HG03558 (cell line): Measurements from ENCODE around the gene CCT3.
"Not testable (repeated sequence)": the region's sequence is repeated elsewhere in the genome, so short reads cannot be mapped to it uniquely, and the experiment has no call there.

ENCODE experiments used
- ATAC-seq: cut with Tn5 transposase; IDR thresholded peaks from one replicate; pipeline ENCODE4 v1.9.1; 2021; ENCODE audit warnings: moderate number of reproducible peaks; ENCODE audit not compliant: unreplicated experiment; ENCODE audit errors: extremely low read depth

Gene CCT3

DNA sequence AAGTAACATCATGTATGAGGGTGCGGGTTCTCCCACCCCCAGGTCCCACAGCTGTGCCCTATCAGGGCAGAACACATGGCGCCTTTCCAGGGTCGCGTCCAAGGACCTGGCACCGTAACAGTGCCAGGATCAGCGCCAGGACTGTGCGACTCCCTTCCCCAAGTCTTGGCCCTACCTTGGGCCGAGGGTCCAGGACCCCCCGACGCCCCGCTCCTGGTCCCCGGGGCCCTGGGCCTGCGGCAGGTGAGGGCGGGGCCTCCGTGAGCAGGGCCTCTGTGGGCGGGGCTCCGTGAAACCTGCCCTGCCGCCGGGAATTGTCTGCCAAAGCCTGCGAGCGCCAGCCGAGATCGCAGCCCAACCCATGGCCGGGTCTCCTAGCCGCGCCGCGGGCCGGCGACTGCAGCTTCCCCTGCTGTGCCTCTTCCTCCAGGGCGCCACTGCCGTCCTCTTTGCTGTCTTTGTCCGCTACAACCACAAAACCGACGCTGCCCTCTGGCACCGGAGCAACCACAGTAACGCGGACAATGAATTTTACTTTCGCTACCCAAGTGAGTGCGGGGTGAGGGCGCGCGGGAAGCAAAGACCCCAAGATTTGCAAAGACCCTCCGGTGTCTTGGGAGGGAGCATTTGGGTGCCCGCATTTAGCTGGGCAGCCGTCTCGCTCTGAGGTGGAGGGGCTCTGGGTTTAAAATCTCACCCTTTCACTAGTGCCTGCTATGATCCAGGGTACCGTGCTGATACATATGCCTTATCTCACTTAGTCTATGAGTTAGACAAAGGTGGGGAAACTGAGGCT, 31.0 kb upstream of the CCT3 start, which contains the start of gene RHBG:
Gene RHBG, plus strand, starts transcription at position 323 of the 796 bp plus-strand sequence. Its CDS starts 39 bp downstream, at position 362.
- ATAC-seq, result no peak

DNA sequence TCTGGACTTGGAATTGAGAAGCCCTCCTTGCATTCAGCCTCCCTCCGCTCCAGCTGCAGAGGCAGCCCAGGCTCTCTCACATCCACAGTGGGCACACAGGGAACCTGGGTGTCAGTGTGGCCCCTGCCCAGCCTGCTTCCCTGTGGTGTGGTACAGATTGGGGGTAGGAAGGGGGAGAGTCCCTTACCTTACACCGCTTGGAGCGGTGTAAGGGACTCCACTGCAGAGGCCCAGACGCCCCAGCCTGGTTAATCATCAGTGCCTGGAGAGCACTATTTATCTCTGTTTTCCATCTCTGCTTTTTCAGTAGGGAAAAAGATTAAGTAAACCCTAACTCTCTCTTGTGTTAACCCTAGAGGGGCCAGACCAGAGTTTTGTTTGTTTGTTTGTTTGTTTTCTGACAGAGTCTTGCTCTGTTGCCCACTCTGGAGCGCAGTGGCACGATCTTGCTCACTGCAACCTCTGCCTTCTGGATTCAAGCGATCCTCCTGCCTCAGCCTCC, 30.1 kb upstream of the CCT3 start:
- ATAC-seq, result no peak

DNA sequence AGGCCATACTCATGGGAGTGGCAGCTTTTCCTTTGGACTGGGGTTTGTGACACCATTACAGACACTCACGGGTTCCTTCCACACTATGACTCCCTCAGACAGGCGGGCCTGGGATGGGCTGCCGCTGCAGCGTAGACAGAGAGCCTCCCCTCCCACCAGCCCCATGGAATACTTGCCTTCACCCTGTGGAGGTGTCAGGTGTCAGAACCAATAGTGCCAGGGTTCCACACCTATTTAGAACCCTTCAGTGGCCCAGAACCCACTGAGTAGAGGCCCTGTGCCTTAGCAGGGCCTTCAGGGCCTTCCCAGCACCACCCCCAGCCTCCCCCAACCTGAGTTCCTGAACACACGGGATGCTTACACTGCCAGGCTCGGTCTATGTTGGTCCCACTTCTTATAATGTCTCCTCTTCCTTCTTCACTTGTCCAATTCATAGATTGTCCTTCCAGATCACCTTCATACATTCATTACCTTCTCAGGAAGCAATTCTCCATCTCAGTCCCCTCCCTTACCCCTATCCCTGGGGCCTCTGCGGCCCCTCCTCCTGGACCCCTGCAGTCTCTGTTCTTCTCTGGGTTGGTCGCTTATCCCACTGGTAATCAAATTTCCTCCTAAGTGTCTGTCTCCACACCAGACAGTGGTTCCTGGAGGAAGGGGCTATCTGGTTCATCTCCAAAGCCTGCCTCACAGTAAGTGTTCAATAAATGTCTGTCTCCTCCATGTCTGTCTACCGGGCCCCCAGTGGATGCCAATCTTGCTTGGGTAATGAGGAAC, 29.5 kb upstream of the CCT3 start:
- no peak for ATAC-seq

DNA sequence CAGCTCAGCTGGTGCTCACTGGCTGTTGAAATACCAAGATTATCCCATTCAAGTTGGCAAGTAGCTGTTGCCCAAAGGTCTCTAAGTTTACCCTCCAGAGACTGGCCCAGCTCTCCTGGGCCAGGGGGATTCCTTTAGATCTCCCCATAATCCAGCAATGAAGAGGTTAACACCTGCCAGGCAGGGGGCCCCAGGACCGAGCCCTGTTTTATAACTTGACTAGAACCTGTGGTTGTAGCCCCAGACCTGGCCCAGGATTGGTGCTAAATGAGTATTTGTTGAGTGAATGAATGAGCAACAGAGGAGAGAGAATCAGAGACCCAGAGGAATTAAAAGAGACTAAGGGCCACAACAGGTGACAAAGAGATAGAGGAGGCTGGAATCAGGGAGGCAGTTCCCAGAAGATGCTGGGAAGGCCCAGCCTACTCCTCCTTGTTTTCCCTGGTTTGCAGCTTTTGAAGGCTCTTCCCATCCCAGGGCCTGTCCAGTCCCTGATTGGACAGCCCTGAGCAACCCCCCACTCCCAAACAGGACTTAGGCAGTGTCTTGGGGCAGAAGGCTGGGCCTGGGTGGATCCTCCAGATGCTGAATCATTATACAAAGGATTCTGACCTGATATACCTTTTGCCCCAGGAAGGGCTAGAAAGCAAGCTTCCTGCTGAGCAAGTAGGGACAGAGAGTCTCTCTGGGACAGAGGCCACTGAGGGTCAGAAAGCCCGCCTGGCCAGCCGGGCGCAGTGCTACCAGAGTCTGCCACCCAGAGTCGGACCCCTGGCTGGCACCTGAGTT, 28.5 kb upstream of the CCT3 start:
- no peak for ATAC-seq

DNA sequence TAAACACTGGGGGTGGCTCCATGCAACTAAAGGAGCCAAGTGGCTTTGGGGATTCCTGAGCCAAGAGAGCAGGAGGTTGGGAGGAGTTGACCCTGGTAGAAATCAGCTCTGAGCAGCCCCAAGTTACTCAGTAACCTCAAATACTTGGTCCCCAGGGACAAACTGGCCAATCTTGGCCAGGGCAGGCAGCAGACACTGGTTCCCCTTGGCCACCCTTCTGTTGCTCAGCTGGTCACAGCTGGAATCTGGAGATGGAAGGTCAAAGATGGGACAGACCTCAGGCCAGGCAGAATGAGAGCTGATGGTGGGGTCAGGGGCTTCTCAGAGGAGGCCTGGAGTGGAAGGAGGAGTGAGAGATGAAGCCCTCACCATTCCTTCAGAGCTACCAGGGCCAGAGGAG, 27.7 kb upstream of the CCT3 start:
- no peak for ATAC-seq

DNA sequence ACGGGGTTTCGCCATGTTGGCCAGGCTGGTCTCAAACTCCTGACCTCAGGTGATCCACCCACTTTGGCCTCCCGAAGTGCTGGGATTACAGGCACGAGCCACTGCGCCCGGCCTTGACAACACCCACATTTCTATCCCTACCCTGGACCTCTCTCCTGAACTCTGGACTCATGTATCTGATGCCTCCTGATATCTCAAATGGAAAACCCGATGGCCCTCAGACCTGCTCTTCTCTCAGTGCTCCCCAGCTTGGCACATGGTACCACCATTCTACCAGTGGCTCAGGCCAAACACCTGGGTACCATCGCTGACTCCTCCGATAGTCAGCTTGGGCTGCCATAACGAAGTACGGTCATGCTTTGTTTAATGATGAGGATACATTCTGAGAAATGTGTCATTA, 22.4 kb upstream of the CCT3 start:
- ATAC-seq, result no peak

DNA sequence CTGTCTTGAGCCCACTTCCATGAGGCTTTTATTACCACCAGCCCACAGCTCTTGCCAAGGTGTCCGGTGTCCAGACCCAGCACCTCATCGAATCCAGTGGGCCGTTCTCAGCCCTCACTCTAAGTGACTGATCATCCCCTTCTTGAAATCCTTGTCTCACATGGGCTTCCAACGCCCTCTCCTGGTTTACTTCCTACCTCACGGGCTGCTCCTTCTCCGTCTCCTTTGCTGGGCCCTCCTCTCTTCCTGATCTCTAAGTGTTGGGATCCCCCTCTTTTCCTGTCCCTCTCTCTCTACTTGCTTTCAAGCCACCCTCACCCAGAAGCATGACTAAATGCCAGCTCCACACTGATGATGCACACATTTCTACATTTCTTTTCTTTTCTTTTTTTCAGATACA, 21.9 kb upstream of the CCT3 start:
- ATAC-seq, result no peak

DNA sequence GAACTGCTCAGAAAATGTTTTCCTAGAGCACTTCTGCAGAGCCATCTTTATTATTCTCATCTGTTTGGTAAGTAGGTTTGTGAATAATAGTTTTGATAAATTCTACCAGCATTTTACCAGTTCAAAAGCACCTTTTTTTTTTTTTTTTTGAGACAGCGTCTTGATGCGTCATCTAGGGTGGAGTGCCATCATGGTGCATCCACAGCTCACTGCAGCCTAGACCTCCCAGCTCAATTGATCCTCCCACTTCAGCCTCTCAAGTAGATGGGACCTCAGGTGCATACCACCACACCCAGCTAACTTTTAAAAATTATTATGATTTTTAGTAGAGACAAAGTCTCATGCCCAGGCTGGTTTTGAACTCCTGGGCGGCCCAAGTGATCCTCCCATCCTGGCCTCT, 21.2 kb upstream of the CCT3 start:
- ATAC-seq, result no peak

DNA sequence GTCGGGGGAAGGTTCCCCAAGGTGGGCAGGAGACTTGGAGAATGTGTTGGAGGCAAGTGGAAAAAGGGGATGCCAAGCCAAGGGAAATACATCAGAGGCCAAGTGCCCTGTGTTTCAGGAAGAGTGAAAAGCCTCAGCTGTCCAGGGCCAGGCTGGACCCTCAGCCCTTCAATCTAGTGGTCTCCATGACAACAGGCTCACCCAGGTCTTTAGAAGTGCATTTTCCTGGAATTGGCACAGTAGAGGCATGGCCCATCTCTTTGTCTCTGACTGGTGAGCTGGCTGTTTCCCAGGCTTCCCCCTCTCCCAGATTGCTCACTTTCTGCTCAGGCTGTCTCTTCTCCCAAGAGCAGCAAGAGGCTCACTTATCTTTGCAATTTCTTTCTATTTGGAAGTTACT, 20.5 kb upstream of the CCT3 start:
- no peak for ATAC-seq

DNA sequence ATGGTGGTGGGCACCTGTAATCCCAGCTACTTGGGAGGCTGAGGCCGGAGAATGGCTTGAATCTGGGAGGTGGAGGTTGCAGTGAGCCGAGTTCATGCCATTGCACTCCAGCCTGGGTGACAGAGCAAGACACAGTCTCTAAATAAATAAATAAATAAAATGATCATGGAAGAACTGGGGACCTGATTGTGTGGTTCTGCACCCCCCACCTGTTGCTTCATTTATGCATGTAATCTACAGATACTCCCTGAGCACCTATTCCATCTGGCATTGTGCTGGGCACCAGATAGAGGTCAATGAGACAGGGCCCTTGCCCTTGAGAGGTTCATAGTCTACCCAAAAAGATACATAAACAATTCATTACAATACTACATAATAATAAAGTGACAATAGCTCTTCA, 19.9 kb upstream of the CCT3 start:
- no peak for ATAC-seq

DNA sequence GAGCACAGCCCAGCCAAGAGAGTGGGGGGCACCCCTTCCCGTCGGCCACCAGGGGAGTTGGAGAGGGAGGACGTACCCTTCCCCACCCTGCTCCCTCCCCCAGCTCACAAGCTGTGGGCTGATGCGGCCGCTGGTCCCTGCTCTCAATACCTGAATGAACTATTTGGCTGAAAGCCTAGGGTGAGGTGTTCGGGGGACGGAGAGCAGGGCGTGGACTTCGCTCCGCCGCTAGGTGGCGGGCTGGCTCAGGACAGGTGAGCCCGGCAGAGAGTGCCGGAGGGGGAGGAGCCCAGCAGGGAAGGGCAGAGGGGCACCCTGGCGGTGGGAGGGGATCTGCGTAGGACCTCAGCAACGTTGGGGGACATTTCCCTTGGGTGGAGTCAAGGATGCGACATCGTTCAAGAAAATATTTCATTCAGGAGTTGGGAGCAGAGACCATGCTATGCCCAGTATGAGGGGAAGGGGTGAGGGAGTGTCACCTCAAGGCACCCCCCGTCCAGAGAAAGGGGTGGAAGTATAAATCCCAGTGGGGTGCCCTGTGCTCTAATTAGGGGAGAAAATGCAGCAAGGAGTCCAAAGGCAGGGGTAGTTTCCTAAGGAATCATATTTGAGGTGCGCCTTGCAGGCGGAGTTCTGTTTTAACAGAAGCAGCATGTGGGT, 18.9 kb upstream of the CCT3 start:
- no peak for ATAC-seq

DNA sequence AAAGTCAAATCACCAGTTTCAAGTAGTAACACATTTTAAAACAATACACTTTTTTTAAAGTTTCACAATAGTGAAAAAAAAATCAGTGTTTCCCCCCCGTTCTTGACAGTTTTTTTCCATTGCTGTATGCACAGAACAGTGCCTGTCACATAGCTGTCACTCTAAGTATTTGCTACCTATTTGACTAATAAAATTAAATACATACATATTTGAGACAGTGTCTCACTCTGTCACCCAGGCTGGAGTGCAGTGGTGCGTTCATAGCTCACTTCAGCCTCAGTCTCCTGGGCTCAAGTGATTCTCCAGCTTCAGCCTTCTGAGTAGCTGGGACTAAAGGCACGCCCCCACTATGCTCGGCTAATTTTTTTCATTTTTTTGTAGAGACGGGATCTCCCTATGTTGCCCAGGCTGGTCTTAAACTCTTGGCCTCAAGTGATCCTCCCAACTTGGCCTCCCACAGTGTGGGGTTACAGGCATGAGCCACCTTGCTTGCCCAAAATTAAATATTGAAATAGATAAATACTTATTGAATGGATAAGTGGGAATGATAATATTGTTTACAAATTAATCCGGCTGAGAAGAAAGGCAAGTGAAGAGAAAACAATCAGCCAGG, 18.3 kb upstream of the CCT3 start:
- ATAC-seq, result no peak

DNA sequence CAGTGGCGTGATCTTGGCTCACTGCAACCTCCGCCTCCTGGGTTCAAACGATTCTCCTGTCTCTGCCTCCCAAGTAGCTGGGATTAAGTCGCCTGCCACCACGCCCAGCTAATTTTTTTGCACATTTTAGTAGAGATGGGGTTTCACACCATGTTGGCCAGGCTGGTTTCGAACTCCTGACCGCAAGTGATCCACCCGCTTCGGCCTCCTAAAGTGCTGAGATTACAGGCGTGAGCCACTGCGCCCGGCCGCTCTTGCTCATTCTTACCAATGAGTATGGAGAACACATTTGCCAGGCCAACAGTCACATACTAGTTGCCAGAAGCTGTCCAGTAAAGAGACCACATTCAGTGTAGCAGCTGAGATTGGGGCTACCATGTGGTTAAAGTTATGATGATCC, 14.4 kb upstream of the CCT3 start:
- not testable (repeated sequence) for ATAC-seq

DNA sequence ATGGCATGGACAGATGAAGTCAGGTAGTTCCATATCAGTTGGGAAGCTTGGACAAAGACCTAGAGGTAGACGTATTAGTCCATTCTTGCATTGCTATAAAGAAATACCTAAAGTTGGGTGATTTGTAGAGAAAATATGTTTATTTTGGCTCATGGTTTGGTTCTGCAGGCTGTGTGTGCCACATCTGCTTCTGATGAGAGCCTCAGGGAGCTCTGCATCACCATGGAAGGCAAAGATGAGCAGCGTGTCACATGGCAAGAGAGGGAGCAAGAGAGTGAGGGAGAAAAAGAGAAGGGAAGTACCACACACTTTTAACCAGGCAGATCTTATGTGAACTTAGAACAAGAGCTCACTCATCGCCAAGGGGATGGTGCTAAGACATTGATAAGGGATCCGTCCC, 9.2 kb upstream of the CCT3 start:
- ATAC-seq, result no peak

DNA sequence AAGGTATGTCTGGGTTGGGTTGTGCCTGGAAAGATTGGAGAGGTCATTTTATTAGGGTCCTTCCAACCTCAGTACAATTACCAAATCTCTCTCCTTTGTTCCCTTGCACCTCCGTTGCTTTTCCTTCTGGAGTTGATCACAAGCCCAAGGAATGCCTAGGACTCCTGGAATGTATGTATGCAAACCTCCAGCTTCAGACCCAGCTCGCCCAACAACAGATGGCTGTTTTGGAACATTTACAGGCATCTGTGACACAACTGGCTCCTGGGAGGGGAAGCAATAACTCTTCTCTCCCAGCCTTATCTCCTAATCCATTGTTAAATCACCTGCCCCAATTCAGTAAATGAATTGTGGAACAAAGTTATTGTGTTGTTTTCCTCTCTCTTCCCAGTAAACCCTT, 8.5 kb upstream of the CCT3 start:
- no peak for ATAC-seq

DNA sequence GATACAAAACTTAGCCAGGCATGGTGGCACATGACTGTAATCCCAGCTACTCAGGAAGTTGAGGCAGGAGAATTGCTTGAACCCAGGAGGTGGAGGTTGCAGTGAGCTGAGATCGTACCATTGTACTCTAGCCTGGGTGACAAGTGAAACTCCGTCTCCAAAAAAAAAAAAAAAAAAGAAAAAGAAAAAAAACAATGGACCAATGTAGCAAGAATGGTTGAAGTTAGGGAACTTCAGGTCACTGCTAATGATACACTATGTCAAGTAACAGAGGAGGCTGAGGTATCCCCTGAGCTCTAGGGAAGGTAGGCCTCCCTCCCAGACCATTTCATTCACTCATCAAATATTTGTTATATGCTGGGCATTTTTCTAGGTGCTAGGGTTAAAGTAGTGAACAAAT, 7.9 kb upstream of the CCT3 start:
- not testable (repeated sequence) for ATAC-seq

DNA sequence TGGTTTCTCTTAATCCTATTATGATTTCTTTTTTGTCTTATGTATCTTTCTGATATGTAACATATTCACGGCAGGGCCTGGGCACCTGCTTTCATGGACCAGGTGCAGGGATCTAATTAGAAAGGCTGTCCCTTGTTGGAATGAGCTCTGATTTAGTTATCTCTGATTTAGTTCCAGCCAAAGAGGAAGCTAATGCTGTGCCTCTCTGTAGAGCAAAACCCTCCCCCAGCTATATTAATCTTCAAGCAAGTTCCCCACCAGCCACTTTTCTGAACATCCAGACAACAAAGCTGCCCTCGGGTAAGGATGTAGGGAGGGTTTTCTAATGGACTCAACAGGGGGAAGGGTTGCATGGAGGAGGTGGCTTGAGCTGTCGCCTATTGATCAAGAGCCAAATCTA, 6.3 kb upstream of the CCT3 start:
- no peak for ATAC-seq

DNA sequence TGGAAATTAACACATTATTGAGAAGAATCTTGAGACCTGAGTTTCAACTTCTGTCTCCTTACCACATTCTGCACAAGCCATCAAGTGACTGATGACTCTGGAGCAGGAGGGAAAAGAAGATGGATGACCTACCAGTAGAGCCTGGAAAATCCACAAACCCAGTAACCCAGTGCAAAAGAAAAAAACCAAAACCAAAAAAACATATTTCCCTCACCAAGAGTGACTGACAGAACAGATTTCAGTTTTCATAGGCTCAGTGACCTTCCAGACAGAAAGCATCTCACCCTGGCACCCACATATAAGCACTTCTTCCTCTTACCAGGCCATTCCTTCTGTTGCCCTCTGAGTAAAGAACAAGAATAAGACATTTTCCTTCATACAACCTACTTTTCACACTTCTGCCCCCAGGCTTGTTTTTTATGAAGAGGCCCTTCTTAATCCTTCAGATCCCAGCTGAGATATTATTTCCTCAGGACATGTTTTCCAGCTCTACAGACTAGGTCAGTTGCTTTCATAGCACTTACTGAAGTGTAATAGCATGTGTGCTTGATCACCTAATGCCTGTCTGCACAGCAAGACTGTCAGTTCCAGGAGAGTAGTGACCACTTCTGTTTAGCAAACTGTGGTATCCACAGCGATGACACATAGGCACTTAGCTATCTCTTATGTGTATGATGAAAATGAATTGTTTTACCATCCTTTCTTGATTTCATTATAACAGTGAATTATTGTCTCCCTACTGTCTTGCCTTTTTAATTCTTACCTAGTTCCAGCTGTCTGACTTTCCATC, 4.3 kb upstream of the CCT3 start:
- no peak for ATAC-seq

DNA sequence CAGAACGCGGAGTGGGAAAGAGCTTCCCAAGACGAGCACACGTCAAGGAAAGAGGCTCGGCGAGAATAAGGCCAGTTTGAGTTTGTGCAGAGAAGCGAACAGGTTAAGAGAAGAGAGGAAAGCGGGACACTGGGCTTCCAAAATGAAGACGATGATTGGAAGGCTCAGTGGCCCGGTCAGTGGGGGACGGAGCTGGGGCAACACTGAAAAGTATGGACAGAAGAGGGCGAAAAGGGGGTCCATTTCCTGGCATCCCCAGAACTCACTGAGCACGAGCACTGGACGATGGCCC, 258 bp downstream of the CCT3 start:
- ATAC-seq, result no peak
